IPS-15b (cell line): ENCODE data around the gene TBATA.

Experiments used
- H3K27me3 ChIP-seq: one replicate; pipeline ENCODE4 v1.6.1; 2013; ENCODE audit warnings: low read length; ENCODE audit not compliant: control insufficient read depth, insufficient read depth
- H3K36me3 ChIP-seq: one replicate; pipeline ENCODE4 v1.6.1; 2013; ENCODE audit warnings: low read length; ENCODE audit not compliant: control insufficient read depth, insufficient read depth
- H3K4me1 ChIP-seq: one replicate; pipeline ENCODE4 v1.6.1; 2013; ENCODE audit warnings: mild to moderate bottlenecking, low read length; ENCODE audit not compliant: control insufficient read depth, insufficient read depth
- H3K4me3 ChIP-seq: one replicate; pipeline ENCODE4 v1.5.1; 2013; ENCODE audit warnings: low read depth, low read length
- H3K9ac ChIP-seq: one replicate; pipeline ENCODE4 v1.6.1; 2013; ENCODE audit warnings: low read depth, mild to moderate bottlenecking, low read length
- H3K9me3 ChIP-seq: one replicate; pipeline ENCODE4 v1.6.1; 2013; ENCODE audit warnings: mild to moderate bottlenecking, low read length; ENCODE audit not compliant: control insufficient read depth, insufficient read depth

Gene TBATA

GRCh38 chr10:70782746-70783680, 2.2 kb downstream of the TBATA start:
- Histone ChIP-seq H3K4me3 (no peak overlapping the region), H3K4me1 (no peaks in the 10 kb centered on the region), H3K36me3 (no peaks in the 10 kb centered on the region), H3K27me3 (no peaks in the 10 kb centered on the region), H3K9me3 (no peaks in the 10 kb centered on the region), H3K9ac (no peak overlapping the region)

DNA sequence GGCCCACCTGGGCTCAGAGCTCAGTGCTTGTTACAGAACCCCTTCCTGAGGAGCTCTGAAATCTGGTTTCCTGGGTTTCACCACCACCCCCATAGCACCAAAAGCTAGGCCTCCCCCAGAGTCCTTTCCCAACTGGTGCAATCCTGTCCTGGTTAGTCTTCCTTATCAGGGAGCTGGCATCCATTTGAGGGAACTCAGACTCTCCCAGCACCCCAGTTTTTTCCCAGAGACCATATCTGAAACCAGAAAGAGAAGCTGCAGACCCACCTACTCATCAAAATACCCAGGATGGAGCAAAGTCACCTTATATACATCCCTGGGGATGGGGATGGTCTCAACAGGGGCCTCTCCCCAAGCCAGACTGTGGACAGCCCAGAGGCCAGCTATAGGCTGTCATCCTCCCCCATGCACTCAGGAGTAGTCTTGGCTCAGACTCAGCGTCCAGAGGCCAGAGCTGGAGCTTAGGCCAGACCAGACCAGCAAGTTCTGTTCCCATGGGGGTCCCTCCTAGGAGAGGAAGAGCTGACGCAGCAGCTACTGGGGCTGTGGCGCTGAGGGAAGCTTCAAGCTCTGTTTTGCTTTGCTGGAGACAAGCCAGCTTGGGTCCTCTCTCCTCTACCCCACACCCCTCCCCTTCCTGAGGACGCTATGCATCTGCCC, 3.0 kb downstream of the TBATA start:
- Histone ChIP-seq H3K9ac (no peak overlapping the region), H3K4me3 (no peak overlapping the region), H3K4me1 (no peaks in the 10 kb centered on the region)

GRCh38 chr10:70781461-70782051, 3.6 kb downstream of the TBATA start:
- Histone ChIP-seq H3K4me3 (no peak overlapping the region), H3K9ac (no peak overlapping the region), H3K9me3 (no peaks in the 10 kb centered on the region), H3K27me3 (no peaks in the 10 kb centered on the region), H3K4me1 (no peaks in the 10 kb centered on the region), H3K36me3 (no peaks in the 10 kb centered on the region)

More for the DNA sequence above, 3.0 kb downstream of the TBATA start:
- Histone ChIP-seq H3K9me3 (no peaks in the 10 kb centered on the region), H3K27me3 (no peaks in the 10 kb centered on the region), H3K36me3 (no peaks in the 10 kb centered on the region)

DNA sequence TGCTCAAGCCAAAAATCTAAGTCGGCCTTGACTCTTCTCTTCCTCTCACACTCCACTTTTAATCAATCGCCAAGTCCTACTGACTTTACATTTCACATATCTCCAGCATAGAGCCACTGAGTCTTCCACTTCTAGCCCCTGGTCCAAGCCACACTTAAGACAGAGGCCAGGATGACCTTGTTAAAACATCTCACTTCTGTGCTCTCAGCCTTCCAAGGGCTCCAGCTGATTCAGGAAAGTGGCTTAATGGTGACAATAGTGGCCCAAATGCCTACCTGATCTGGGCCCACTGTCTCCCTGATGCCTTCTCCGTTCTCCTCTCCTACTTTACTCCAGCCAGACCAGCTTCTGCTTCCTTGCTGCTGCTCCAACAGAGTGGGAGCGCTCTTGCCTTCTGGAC, 4.4 kb downstream of the TBATA start:
- Histone ChIP-seq H3K27me3 (no peaks in the 10 kb centered on the region), H3K9me3 (no peaks in the 10 kb centered on the region), H3K36me3 (no peaks in the 10 kb centered on the region), H3K4me3 (no peak overlapping the region), H3K9ac (no peak overlapping the region), H3K4me1 (no peaks in the 10 kb centered on the region)

DNA sequence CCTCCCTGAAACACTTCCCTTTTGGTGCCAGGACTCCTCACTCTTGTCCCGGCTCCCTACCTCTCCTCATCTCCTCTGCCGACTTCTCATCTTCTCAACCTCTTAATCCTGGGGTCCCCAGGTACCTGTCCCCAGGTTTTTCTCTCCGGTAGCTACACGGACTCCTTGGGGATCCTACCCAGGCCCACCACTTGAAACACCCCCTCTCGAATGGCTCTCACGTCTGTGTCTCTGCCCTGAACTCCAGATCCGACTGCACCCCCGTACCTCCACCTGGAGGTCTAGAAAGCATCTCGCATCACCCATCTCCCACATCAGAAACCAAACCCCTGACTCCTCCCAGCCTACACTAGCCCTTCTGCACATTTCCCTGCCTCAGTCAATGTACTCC, 4.8 kb downstream of the TBATA start:
- no peaks in the 10 kb centered on the region for H3K9me3 ChIP-seq
- H3K9ac ChIP-seq = no peak overlapping the region
- no peaks in the 10 kb centered on the region for H3K36me3 ChIP-seq
- no peak overlapping the region for H3K4me3 ChIP-seq
- H3K4me1 ChIP-seq = no peaks in the 10 kb centered on the region
- H3K27me3 ChIP-seq = no peaks in the 10 kb centered on the region

- no peaks in the 10 kb centered on the region for H3K36me3 ChIP-seq
- H3K9ac ChIP-seq = no peak overlapping the region
- no peak overlapping the region for H3K4me3 ChIP-seq
- H3K27me3 ChIP-seq = no peaks in the 10 kb centered on the region
- no peaks in the 10 kb centered on the region for H3K9me3 ChIP-seq
- H3K4me1 ChIP-seq = no peaks in the 10 kb centered on the region
Observed at GRCh38 chr10:70779511-70780369, 5.4 kb downstream of the TBATA start.

DNA sequence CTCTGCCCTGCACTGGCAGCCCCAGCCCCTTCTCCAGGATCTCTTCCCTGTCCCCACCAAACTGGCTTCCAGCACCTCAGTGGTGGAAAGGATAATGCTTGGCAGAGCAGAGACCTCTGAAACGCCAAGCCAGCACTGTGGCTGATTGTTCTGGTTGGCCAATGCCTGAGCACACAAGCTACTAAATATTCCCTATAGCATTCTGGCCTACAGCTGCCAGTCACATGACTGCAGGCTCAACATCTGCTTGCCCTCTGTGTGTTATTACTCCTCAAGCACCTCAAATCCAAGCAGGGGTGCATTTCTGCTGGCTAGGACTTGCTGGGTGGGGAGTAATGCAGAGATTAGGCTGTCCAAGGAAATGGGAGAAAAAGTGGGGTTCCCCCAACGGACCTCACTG, 6.1 kb downstream of the TBATA start:
- no peaks in the 10 kb centered on the region for H3K36me3 ChIP-seq
- H3K4me3 ChIP-seq = no peak overlapping the region
- H3K9ac ChIP-seq = no peak overlapping the region
- no peaks in the 10 kb centered on the region for H3K27me3 ChIP-seq
- no peaks in the 10 kb centered on the region for H3K9me3 ChIP-seq
- H3K4me1 ChIP-seq = no peaks in the 10 kb centered on the region

DNA sequence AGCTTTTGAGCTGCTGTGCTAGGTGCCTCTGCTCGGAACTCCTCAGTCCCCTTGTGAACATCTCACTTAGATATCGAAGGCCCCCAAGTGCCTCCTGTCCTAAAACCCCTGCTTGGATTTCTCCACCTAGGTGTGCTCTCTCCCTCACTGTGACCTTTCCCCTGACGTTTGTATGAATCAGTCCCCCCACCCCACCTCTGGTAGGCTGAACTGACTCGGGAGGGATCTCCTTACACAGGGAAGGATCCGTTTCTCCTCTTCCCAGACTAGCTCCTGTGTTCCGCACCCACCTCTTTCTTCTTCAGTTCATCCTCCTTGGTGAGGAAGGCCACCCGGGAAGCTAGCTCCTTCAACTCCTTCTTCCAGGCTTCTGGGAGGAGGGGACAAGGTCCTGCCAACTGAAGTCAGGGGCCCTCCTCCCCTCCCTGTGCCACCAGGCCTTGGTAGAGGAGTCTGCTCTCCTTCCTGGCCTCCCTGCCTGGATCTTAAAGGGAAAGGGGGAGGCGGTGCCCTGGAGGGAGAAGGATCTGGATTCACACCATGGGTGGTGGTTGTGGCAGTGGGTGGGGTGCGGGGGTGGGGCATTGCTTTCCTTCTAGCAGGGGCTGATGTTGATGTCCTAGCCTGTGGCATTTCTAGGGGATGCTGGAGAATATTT, 6.8 kb downstream of the TBATA start:
- Histone ChIP-seq H3K9ac (no peak overlapping the region), H3K9me3 (no peaks in the 10 kb centered on the region), H3K4me1 (no peaks in the 10 kb centered on the region), H3K36me3 (no peaks in the 10 kb centered on the region), H3K27me3 (no peaks in the 10 kb centered on the region), H3K4me3 (no peak overlapping the region)

DNA sequence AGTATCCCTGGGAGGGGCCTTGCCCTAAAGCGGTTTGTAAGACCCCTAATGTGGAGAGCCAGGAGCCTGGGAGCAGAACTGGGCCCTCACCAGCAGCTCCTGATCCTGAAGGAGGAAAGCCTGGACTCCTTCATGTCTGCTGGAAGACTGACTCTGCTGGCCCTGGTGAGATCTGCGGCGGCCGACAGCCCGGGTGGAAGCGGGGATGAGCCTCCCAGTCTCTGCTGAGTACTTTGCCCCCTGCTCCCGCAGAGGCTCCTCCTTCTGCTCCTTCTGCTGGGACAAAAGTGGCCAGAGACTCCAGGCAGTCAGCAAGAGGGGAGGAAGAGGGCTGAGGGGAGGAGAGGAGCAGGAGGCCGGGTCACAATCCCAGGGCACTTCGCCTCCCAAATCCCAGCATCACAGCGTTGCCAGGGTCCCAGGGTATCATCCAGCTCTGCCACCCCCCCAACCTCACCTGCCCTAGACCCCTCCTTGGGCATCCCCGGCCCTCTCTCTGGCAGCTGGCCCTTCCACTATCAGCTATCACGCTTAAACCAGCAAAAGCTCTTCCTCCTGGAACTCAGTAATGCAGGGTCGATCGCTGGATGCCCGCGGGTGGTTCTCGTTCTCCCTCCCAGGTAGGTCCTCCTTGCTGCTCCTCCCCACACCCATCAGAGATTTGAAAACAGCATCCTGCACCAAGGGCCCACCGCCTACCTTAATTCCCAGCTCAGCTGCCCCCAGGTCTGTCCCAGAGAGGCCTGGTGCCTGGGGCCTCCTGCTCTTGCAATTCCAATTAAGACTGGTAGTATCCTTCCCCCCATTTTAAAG, 7.9 kb downstream of the TBATA start:
- Histone ChIP-seq H3K4me3 (no peak overlapping the region), H3K9ac (no peak overlapping the region), H3K4me1 (no peaks in the 10 kb centered on the region), H3K9me3 (no peaks in the 10 kb centered on the region), H3K36me3 (no peaks in the 10 kb centered on the region), H3K27me3 (no peaks in the 10 kb centered on the region)

DNA sequence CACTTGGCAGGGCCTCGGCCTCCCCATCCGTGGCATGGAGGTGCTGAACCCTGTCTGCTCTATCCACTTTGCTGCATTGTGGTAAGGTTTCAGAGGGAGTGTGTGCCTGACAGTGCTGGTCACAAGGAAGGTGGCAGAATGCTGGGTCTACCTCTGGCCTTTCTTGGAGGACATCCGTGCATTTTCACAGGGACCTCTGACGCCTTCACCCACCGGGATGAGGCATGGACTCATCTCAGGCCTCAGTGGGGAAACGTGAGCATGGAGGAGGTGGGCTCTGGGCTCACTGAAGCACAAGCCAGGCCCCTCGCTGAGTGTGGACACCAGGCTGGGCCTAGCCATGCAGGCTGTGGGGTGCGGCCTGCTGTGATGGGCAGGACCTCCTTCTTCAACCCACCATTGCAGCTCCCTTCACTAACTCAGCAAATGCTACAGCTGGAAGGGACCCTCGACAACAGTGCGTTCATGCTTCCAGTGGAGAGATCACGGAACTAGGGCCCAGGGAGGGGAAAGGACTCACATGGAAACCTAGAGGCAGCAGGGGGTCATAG, 8.6 kb downstream of the TBATA start:
- Histone ChIP-seq H3K4me3 (no peak overlapping the region), H3K27me3 (no peaks in the 10 kb centered on the region), H3K4me1 (no peaks in the 10 kb centered on the region), H3K9ac (no peak overlapping the region), H3K36me3 (no peaks in the 10 kb centered on the region), H3K9me3 (no peaks in the 10 kb centered on the region)
